HUES64 (cell line): ENCODE data around the gene SHISAL1.

Source experiments
- H3K27ac ChIP-seq: 2 replicates; pipeline ENCODE4 v1.7.0; 2013; ENCODE audit warnings: low read depth, low read length, inconsistent platforms
- H3K27me3 ChIP-seq: 2 replicates; pipeline ENCODE4 v1.6.1; 2013; ENCODE audit warnings: mild to moderate bottlenecking, low read length; ENCODE audit not compliant: insufficient read depth
- H3K36me3 ChIP-seq: 2 replicates; pipeline ENCODE4 v1.6.1; 2013; ENCODE audit warnings: mild to moderate bottlenecking, low read length; ENCODE audit not compliant: insufficient read depth
- H3K4me1 ChIP-seq: 2 replicates; pipeline ENCODE4 v1.6.1; 2013; ENCODE audit warnings: mild to moderate bottlenecking, low read length, moderate library complexity; ENCODE audit not compliant: insufficient read depth
- H3K4me3 ChIP-seq: 2 replicates; pipeline ENCODE4 v1.5.1; 2013; ENCODE audit warnings: mild to moderate bottlenecking, low read length, moderate library complexity
- H3K9ac ChIP-seq: 2 replicates; pipeline ENCODE4 v1.6.1; 2013; ENCODE audit warnings: mild to moderate bottlenecking, low read depth, low read length
- H3K9me3 ChIP-seq: 2 replicates; pipeline ENCODE4 v1.6.1; 2013; ENCODE audit warnings: low read depth, low read length; ENCODE audit not compliant: insufficient read depth
- WGBS: fragments of 150-250, 120-280 bp; methylation state at CpG from one replicate; pipeline ENCODE4 v1.1.7; 2013; ENCODE audit warnings: missing lambda C conversion rate; 5-methylcytosine and 5-hydroxymethylcytosine counted together

The SHISAL1 gene

DNA sequence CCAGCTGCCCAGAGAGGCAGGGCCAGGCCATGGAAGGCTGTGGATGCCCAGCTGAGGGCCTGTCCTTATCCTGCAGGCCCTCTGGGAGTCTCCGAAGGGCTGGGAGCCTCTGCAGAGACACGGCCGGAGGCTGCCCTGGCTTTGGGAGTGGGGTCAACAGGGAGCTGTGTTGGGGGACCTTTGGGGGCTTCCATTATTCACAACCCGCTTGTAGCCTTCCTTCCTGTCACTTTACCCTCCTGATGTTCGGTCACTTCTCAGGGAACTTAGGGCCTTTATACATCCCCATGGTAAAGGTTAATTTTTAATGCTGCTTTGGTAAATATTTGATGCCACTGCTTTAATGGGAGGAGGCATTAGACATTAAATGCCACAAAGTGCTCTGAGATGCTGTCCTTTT, 44.9 kb downstream of the SHISAL1 start:
- H3K4me3 ChIP-seq, result no peak overlapping the region
- no peak overlapping the region for H3K27ac ChIP-seq
- 96% methylated on average over 5 of the region's 5 CpGs for WGBS
- no peaks in the 10 kb centered on the region for H3K36me3 ChIP-seq
- H3K4me1 ChIP-seq, result peaks cover 5% of the 10 kb centered on the region; the same call in 1 of the 2 replicates
- H3K9ac ChIP-seq, result no peak overlapping the region
- H3K9me3 ChIP-seq, result no peaks in the 10 kb centered on the region
- H3K27me3 ChIP-seq, result no peaks in the 10 kb centered on the region

DNA sequence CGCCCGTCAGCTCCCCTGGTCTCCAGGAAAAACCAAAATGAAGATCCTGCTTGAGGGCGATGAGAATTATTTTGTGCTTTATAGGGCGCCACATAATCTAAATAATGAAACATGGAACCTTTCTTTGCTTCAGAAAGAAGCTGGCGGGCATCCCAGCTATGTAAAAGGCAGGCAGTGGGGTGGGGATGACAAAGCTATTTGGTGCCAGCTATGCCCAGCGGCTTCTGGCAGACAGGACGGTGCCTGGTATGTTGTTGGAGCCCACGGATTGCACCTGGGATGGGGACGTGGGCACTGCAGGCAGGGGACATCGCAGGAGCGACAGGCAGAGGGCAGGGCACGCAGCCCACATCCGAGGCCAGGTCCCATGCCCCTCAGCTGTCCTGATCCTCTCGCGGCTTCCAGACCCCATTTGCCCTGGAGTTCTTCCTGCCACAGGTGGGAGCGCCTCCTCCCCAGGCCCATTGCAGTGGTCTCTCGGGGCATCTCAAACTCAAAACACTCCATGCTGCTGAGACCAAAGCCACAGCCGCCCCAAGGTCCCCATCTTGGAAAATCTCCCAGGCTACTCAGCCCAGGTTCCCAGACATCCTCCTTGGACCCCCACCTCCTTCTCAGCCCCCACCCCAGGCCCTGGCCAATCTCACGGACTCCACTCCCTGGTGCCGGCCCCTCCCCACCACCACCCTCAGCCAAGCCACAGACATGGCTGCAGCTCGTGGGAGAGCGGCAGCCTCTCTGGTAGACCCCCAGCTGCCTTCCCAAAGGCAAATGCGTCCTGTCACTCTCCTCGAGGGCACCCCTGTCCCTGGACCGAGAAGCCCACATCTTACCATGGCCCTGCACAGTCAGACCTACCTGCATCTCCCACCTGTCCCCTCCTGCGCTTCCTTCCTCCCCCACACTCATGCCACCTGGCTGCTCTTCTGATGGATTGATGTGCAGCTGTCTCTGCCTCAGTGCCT, 45.7 kb downstream of the SHISAL1 start:
- Histone ChIP-seq H3K4me1 (peaks cover 5% of the 10 kb centered on the region; the same call in 1 of the 2 replicates), H3K27ac (no peak overlapping the region), H3K36me3 (no peaks in the 10 kb centered on the region), H3K27me3 (no peaks in the 10 kb centered on the region), H3K4me3 (no peak overlapping the region), H3K9ac (no peak overlapping the region), H3K9me3 (no peaks in the 10 kb centered on the region)
- 93% methylated on average over 26 of the region's 26 CpGs for WGBS

- no peak overlapping the region for H3K9ac ChIP-seq
- H3K27me3 ChIP-seq, result no peaks in the 10 kb centered on the region
- no peaks in the 10 kb centered on the region for H3K9me3 ChIP-seq
- H3K4me1 ChIP-seq, result no peaks in the 10 kb centered on the region
- no peaks in the 10 kb centered on the region for H3K36me3 ChIP-seq
- H3K27ac ChIP-seq, result no peak overlapping the region
- 94% methylated on average over 6 of the region's 6 CpGs for WGBS
- H3K4me3 ChIP-seq, result no peak overlapping the region
Observed at GRCh38 chr22:44263547-44263946, 49.2 kb downstream of the SHISAL1 start.

- H3K27me3 ChIP-seq, result no peaks in the 10 kb centered on the region
- H3K9ac ChIP-seq, result no peak overlapping the region; the same call in 1 of the 2 replicates
- no peak overlapping the region for H3K4me3 ChIP-seq
- H3K9me3 ChIP-seq, result no peaks in the 10 kb centered on the region
- H3K4me1 ChIP-seq, result peaks cover 5% of the 10 kb centered on the region; the same call in 1 of the 2 replicates
- H3K36me3 ChIP-seq, result no peaks in the 10 kb centered on the region
- H3K27ac ChIP-seq, result peak overlapping the region; percentile 45; the same call in 1 of the 2 replicates
- WGBS, result 93% methylated on average over 12 of the region's 12 CpGs
Observed at GRCh38 chr22:44261861-44262595, 50.7 kb downstream of the SHISAL1 start.

GRCh38 chr22:44261164-44261860, 51.4 kb downstream of the SHISAL1 start:
- no peaks in the 10 kb centered on the region for H3K27me3 ChIP-seq
- no peak overlapping the region for H3K4me3 ChIP-seq
- H3K27ac ChIP-seq, result no peak overlapping the region
- WGBS, result 83% methylated on average over 14 of the region's 14 CpGs
- H3K36me3 ChIP-seq, result no peaks in the 10 kb centered on the region
- no peaks in the 10 kb centered on the region for H3K9me3 ChIP-seq
- H3K4me1 ChIP-seq, result peaks cover 11% of the 10 kb centered on the region; the same call in 1 of the 2 replicates
- no peak overlapping the region; the same call in 1 of the 2 replicates for H3K9ac ChIP-seq

GRCh38 chr22:44260216-44261035, 52.3 kb downstream of the SHISAL1 start:
- Histone ChIP-seq H3K27me3 (no peaks in the 10 kb centered on the region), H3K9ac (no peak overlapping the region), H3K4me1 (peaks cover 12% of the 10 kb centered on the region; the same call in 1 of the 2 replicates), H3K36me3 (no peaks in the 10 kb centered on the region), H3K27ac (no peak overlapping the region), H3K4me3 (no peak overlapping the region), H3K9me3 (no peaks in the 10 kb centered on the region)
- WGBS, result 87% methylated on average over 16 of the region's 16 CpGs

DNA sequence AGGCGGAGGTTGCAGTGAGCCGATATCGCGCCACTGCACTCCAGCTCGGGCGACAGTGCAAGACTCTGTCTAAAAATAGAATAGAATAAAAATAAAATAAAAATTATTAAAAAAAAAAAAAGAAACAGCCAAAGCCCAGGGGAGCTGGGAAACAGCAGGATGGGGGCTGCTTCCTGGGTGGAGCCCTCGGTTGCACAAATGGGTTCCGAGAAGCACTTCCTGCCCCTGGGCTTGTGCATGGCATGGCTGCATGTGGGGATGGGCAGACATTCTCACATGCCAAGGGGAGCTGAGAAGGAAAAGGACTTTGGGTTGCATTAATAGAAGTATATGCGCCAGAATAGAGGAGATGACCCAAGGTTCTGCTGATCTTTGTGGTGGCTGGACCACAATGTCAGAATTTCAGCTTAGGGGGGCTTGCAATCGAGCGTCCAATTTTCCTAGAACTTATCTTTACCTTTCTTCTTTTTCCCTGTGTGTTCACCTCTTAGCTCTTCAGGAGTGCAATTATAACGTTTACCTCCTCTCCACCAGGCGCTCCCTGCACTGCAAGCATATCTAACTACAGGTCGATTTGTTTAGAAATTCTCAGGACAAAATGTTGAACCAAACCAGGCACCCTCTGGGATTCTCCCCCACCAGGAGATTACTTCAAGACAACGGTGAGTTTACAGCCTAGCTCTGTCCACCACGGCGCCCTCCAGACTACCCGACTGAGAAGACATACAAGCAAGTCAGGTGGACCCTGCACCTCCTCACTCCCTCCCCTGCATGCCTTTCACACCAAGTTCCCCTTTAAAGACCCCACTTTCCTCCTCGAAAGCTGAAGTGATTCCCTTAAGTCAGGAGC, 53.2 kb downstream of the SHISAL1 start:
- H3K36me3 ChIP-seq, result no peaks in the 10 kb centered on the region
- H3K4me1 ChIP-seq, result peaks cover 12% of the 10 kb centered on the region; the same call in 1 of the 2 replicates
- no peak overlapping the region for H3K4me3 ChIP-seq
- no peaks in the 10 kb centered on the region for H3K27me3 ChIP-seq
- 92% methylated on average over 16 of the region's 19 CpGs for WGBS
- H3K9ac ChIP-seq, result no peak overlapping the region
- H3K27ac ChIP-seq, result no peak overlapping the region
- no peaks in the 10 kb centered on the region for H3K9me3 ChIP-seq

- Histone ChIP-seq H3K4me1 (peaks cover 12% of the 10 kb centered on the region; the same call in 1 of the 2 replicates), H3K9ac (no peak overlapping the region), H3K36me3 (no peaks in the 10 kb centered on the region), H3K27ac (no peak overlapping the region; the same call in 1 of the 2 replicates), H3K27me3 (no peaks in the 10 kb centered on the region), H3K9me3 (no peaks in the 10 kb centered on the region), H3K4me3 (no peak overlapping the region)
- WGBS, result 57% methylated on average over 13 of the region's 13 CpGs
Observed at GRCh38 chr22:44256556-44257485, 55.9 kb downstream of the SHISAL1 start.

- Histone ChIP-seq H3K27me3 (no peaks in the 10 kb centered on the region), H3K36me3 (no peaks in the 10 kb centered on the region), H3K4me1 (peaks cover 12% of the 10 kb centered on the region; the same call in 1 of the 2 replicates), H3K27ac (no peak overlapping the region), H3K9ac (no peak overlapping the region), H3K9me3 (no peaks in the 10 kb centered on the region), H3K4me3 (no peak overlapping the region)
- 90% methylated on average over 6 of the region's 6 CpGs for WGBS
Observed at GRCh38 chr22:44256085-44256484, 56.7 kb downstream of the SHISAL1 start.
